ENCODE results near the gene OVCH1.
A peak's percentile ranks its signal among the peaks of the same experiment; 100 is the strongest.

Gene OVCH1

DNA sequence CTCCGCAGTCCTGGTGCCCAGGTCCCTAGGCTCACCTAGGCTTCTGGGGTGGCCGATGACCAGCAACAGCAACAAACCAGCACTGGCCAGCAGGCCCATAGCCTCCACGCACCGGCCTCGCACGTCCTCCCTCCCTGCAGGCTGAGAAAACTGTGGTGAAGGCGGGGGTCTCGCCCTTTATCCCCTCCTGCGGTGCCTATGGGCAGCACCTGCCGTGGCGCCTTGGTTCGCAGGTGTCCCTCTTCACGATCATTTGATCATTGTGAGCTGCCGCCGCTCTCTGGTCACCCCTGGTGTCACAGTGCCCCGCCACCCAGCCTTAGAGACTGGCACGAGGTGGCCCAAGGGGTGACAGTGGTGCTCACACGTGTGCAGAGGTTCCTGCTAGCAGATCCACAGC lies at the start of gene OVCH1:
Gene OVCH1, minus strand, starts transcription at position 99 of the 400 bp plus-strand sequence. Its CDS starts 0 bp downstream, at position 99.
- DNase-seq = no peak

DNA sequence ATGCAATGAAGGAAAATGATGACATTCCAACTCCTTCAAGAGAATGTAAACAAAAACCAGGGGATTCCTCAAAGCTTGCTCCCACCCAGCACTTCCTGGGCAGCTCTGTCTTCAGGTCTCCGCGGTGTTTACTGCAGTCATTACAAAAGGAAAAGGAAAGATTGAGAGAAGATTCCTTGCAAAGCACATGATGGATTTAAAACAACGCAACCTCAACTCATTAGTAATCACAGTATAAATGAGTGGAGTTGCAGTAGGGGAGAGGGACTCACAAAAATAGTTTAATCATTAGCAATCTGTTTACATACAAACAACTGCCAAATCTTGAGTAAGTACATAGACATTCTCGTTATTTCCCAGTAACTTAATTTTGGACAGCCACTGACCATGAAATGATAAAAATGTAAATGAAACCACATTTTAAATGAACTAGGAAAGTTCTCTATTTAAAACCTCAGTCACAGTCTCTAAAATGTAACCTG lies 49.7 kb upstream of the OVCH1 start:
- no peak for DNase-seq

GRCh38 chr12:29546000-29546399 lies 48.5 kb upstream of the OVCH1 start:
- DNase-seq = no peak

DNA sequence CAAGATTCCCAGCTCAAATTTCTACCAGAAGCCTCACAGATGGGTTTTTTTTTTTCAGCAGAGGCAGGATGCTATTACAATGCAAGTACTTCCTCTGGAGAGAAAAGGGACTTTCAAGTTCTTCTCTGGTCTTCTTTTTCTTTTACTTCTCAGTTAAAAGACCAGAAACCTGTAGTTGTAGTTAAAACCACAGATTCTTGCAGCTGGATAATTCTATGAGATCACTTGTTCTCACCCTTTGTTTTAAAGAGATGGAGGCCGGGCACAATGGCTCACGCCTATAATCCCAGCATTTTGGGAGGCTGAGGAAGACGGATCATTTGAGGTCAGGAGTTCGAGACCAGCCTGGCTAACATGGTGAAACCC lies 47.6 kb upstream of the OVCH1 start:
- DNase-seq = no peak

DNA sequence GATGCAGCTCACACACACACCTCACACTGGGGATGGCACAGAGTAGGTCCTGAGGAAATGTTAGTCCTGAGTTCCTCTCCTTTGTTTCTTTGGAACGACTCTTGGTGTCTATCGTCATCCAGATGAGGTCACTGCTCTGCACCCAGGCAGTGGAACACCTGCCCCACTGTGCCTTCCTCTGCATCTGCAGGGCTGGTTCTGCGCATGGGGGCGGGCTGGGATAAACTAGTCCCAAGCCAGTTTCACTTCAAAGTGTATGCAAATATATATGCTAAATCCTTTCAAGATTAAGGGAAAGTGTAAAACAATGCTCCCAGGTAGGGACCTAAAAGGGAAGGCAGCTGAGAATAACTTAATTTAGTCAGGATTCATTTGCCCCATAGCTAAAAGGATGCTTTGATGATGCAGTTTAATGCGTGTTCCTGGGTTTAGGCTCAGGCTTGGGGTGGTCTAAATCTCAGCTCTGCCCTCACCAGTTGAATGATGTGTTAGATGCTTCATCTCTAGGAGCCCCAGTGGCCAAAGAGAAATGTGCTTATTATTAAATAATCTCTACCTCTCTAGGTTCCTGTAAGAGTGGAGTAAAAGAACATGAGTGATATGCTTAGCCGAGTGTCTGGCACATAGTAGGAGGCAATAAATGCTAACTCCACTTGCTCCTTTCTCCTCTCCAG lies 47.1 kb upstream of the OVCH1 start:
- DNase-seq = no peak

- no peak for DNase-seq
These were observed 45.5 kb upstream of the OVCH1 start for GRCh38 chr12:29543036-29543435.

DNA sequence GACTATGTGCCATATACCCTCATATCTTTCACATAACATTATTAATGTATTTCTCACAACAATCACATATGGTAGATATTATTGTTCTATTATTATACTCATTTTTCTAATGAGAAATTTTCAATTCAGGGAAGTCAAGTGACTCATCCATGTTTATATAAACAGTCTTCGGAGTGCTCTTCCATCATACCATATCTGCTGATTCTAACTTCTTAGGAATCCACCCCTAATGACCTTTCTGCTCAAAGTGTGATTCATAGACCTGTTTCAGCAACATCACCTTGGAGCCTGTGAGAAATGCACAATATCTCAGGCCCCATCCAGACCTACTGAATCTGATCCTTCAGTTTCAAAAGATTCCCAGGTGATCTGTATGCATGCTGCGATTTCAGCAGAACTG lies 39.8 kb upstream of the OVCH1 start:
- DNase-seq = no peak

DNA sequence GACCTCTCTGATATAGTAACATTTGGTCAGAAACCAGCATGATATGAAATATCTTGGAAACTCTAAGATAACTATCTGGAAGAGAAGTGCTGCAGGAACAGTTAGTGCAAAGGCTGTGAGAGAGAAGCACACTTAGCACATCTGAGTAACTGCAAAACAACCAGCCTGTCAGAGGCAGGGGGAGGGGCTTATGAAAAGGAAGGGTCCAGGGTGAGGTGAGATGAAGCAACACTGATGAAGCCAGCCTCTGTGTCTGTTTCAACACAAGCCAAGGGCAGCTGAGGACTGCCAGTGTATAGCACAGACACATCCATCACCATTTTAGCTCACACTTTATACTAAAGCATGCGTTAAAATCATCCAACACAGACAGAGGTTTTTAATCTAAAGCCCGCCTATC lies 37.4 kb upstream of the OVCH1 start:
- DNase-seq = no peak

DNA sequence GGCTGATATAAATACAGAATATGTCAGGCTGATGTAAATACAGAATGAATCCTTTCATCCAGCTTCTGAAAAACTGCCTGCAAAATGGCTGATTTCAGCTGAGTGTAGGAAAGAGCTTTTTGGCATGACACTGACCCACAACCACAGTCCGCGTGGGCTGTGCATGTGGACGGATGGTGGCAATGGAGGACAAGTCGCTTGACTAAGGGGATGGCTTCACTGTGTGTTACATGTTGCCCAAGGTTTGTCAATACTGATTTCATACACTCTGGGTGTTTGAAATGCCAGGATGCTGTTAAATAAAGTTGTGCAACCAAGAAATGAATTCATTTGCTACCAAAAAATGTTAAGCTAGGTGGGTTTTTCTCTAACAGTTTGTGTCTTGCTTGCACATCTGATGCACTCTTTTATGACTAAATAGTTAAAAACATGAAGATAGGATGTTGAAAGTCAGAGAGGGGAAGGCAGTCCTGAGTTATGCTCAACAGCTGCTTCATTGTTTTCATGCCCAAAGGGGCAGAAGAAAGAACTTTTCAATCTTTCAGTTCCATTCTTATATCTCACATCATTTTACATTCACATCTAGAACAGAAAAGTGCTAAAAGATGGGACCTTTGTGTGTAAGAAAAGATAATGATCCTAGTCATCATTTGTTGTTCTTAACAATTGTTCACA lies 36.5 kb upstream of the OVCH1 start:
- no peak for DNase-seq

DNA sequence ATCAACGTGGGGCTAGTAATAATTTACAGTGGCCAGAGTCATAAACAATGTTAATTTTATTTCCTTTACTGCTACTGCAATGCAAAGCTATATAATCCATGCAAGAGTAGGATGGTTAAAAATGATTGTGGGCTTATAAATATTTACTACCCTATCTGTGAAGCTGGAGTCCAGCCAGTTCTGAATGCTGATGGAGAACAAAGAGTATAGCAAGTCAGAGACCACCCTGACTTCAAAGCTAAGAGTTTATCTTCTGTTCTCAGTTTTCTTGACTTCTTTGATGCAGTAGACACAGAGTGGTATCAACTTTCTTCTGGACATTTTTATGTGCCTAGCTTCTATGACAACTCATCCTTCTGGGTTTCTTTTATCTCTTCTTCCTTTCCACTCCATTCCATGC lies 34.0 kb upstream of the OVCH1 start:
- no peak for DNase-seq

- no peak for DNase-seq
These were observed 33.0 kb upstream of the OVCH1 start for GRCh38 chr12:29530436-29530835.

GRCh38 chr12:29528161-29528560 lies 30.7 kb upstream of the OVCH1 start:
- DNase-seq = no peak

DNA sequence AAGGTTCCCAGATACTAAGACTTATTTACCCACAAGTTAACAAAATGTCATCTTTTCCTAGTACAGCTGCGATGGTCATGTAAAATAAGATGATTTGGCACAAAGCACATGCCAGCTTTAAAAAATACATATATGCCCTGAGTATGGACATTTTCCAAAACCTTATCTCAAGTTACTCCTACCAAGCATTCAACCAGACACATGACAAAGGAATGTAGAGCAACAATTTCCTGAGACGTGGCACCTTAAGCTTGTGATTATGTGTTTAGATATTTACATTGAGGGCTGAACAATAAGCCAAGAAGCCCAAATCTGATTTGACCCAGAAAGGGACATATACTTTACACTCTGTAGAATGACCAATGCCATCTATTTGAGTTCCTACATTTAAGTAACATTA lies 24.5 kb upstream of the OVCH1 start:
- no peak for DNase-seq

- DNase-seq = peak in 1 of 2 experiments; percentile 3
These were observed 22.2 kb upstream of the OVCH1 start for GRCh38 chr12:29519585-29520182.

GRCh38 chr12:29518407-29518806 lies 20.9 kb upstream of the OVCH1 start:
- no peak for DNase-seq

DNA sequence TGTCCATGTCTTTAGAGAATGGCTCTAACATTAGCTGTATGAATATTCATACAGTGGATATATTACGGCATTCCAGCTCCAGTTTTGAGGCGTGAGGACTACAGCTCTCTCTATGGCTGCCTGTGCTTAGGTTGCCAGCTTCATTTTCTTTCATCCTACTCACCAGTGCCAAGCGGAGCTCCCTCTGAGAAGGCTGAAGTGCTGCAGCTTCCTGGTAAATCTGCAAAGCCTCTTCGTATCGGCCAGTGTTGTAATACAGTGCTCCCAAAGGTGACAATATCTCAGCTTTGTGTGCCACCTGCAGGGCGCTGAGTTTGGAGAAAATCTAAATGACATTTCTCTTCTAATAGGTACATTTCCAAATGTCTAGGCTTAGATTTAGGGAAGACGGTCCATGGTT lies 19.8 kb upstream of the OVCH1 start:
- no peak for DNase-seq

GRCh38 chr12:29516431-29516875 lies 19.0 kb upstream of the OVCH1 start:
- no peak for DNase-seq

DNA sequence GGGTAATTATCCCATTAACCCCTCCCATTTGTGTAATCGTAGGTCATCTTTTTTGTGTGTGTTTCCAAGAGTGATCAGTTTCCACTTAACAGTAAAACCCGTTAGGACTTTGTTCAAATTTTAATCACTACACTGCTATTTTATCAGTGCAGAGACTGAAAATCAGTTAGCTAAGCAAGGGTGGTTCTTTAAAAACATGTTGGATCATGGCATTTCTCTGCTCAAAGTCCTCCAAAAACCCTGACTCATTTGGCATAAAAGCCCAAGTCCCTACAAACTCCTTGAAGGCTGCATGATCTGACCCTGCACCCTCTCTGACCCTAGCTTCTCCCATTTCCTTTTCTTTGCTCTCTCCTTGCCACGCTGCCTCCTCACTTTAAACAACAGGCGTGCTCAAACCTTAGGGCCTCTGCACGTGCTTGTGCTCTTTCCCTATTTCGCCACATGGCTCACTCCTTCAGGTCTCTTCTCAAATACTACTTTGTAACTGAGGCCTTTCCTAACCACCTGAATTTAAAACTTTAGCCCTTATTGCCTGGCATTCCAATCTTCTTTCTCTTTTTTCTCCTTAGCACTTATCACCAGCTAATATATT lies 13.2 kb upstream of the OVCH1 start:
- DNase-seq = no peak

DNA sequence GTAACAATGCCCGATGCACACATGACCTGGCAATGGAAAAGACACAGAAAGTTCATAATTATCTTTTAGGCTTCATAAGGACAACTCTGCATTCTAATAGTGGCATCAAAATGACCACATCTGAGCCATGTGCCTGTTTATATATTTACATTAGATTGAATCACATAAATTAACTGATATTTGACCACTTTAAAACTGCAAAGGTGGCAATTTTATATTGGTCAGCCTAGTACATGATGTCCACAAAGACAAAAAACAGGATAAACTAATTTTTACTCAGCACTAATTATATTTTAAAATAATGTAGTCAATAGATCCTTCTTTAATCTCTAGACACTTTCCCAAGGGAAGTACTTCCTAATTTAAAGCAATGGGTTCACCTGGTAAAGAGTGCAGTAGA lies 12.0 kb upstream of the OVCH1 start:
- no peak for DNase-seq

DNA sequence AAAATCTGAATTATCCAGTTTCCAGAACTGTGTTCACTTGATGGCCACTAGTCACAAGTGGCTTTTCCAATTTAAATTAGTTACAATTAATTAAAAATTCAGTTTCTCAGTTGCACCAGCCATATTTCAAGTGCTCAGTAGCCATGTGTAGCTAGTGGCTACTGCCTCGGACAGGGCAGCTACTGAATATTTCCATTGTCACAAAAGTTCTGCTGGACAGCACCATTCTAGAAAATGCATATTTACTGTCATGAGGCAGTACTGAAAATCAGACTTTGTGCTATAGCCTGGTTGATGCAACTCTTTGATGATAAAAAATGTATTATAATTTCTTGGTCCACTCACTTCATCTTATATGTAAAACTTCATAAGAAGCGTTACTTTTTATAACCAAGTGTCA lies 11.5 kb upstream of the OVCH1 start:
- no peak for DNase-seq

- DNase-seq = no peak
These were observed 7.6 kb upstream of the OVCH1 start for GRCh38 chr12:29505122-29505521.

GRCh38 chr12:29503283-29503682 lies 5.8 kb upstream of the OVCH1 start:
- no peak for DNase-seq

DNA sequence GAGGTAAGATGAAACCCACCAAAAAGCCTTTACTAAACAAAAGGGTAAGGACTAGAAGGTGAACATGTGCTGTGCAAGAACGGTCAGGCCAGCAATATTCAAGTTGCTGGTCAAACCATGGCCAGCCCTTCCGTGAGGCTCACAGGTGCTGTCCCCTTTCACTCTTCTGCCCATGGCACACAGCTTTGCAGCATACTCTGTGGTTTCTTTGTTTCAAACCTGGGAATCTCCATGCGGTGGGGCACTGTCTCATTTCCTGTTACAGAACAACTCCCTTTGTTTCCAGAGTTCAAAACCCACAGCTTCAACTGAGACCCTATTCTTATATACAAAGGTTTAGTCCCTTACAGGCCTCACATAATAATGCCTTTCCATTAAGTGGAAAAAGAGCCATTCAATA lies 1.7 kb upstream of the OVCH1 start:
- no peak for DNase-seq

- DNase-seq = no peak
These were observed 4.6 kb downstream of the OVCH1 start for GRCh38 chr12:29492891-29493290.
